Amniotic stem cell (primary cell): Measurements from ENCODE around the gene FXYD4.
A peak's percentile ranks its signal among the peaks of the same experiment; 100 is the strongest.

Experiments
- DNase-seq: peaks from one replicate; lab custom pipeline; 2025; lab: John Stamatoyannopoulos, UW

Gene FXYD4

GRCh38 chr10:43396061-43396927 is 24.9 kb downstream of the FXYD4 start:
- DNase-seq, result no peak

GRCh38 chr10:43396928-43397624 is 25.6 kb downstream of the FXYD4 start:
- DNase-seq, result peak; percentile 32

- no peak for DNase-seq
Measured at GRCh38 chr10:43398939-43399319, 27.5 kb downstream of the FXYD4 start.

GRCh38 chr10:43399320-43400310 is 28.2 kb downstream of the FXYD4 start:
- DNase-seq, result no peak

- DNase-seq, result no peak
Measured at GRCh38 chr10:43401627-43402026, 30.2 kb downstream of the FXYD4 start.

GRCh38 chr10:43402176-43402575 is 30.7 kb downstream of the FXYD4 start:
- no peak for DNase-seq

- no peak for DNase-seq
Measured at GRCh38 chr10:43402880-43403452, 31.5 kb downstream of the FXYD4 start.

- DNase-seq, result no peak
Measured at GRCh38 chr10:43403911-43404703, 32.7 kb downstream of the FXYD4 start.

GRCh38 chr10:43404704-43405084 is 33.3 kb downstream of the FXYD4 start:
- DNase-seq, result no peak

- no peak for DNase-seq
Measured at GRCh38 chr10:43407148-43407575, 35.7 kb downstream of the FXYD4 start.

- peak; percentile 90 for DNase-seq
Measured at GRCh38 chr10:43407576-43408330, 36.3 kb downstream of the FXYD4 start.

GRCh38 chr10:43408331-43408709 is 36.9 kb downstream of the FXYD4 start:
- DNase-seq, result no peak

- DNase-seq, result peak; percentile 94
Measured at GRCh38 chr10:43408710-43409384, 37.4 kb downstream of the FXYD4 start, which contains the start of gene HNRNPF. TSS of gene HNRNPF (minus strand) at chr10:43409186. CDS start at chr10:43387884, 21,302 bp downstream.

- no peak for DNase-seq
Measured at GRCh38 chr10:43409385-43410109, 38.1 kb downstream of the FXYD4 start.

GRCh38 chr10:43410345-43410744 is 38.9 kb downstream of the FXYD4 start:
- DNase-seq, result no peak

GRCh38 chr10:43411536-43411935 is 40.1 kb downstream of the FXYD4 start:
- DNase-seq, result no peak

- no peak for DNase-seq
Measured at GRCh38 chr10:43415544-43415943, 44.1 kb downstream of the FXYD4 start.

GRCh38 chr10:43417950-43418768 is 46.7 kb downstream of the FXYD4 start:
- no peak for DNase-seq
